KOPT-K1 (cell line): ENCODE results near the gene STAC.

Source experiments
- H3K27ac ChIP-seq: fragments of 200-600 bp; sonication (generic); 2 replicates; pipeline ENCODE4 v1.5.1; 2016; ENCODE audit warnings: antibody characterized with exemption, mild to moderate bottlenecking, low read depth, low read length; ENCODE audit not compliant: poor library complexity, severe bottlenecking
- H3K36me3 ChIP-seq: fragments of 200-600 bp; sonication (generic); 2 replicates; pipeline ENCODE4 v1.5.1; 2017; ENCODE audit warnings: antibody characterized with exemption, mild to moderate bottlenecking, low read length, moderate library complexity; ENCODE audit not compliant: insufficient read depth
- H3K9me3 ChIP-seq: fragments of 200-600 bp; sonication (generic); 2 replicates; pipeline ENCODE4 v1.5.1; 2017; ENCODE audit warnings: antibody characterized with exemption, low read length, mild to moderate bottlenecking; ENCODE audit not compliant: insufficient read depth, poor library complexity, severe bottlenecking

STAC gene

GRCh38 chr3:36380221-36381031 lies at the start of gene STAC:
Gene STAC, plus strand, starts transcription at chr3:36380504. Its CDS starts 140 bp downstream, at chr3:36380644.
- Histone ChIP-seq H3K36me3 (no peaks in the 10 kb centered on the region), H3K9me3 (no peaks in the 10 kb centered on the region), H3K27ac (no peak within 1 kb of the TSS)

- Histone ChIP-seq H3K36me3 (no peaks in the 10 kb centered on the region), H3K9me3 (no peaks in the 10 kb centered on the region), H3K27ac (no peak overlapping the region)
Observed at GRCh38 chr3:36332139-36332538, 48.2 kb upstream of the STAC start.

GRCh38 chr3:36362216-36362615 lies 18.1 kb upstream of the STAC start:
- no peaks in the 10 kb centered on the region for H3K9me3 ChIP-seq
- no peak overlapping the region for H3K27ac ChIP-seq
- no peaks in the 10 kb centered on the region for H3K36me3 ChIP-seq

- H3K36me3 ChIP-seq: no peaks in the 10 kb centered on the region
- H3K9me3 ChIP-seq: no peaks in the 10 kb centered on the region
- no peak overlapping the region for H3K27ac ChIP-seq
Observed at GRCh38 chr3:36362973-36363372, 17.3 kb upstream of the STAC start.

- Histone ChIP-seq H3K9me3 (no peaks in the 10 kb centered on the region), H3K27ac (no peak overlapping the region), H3K36me3 (no peaks in the 10 kb centered on the region)
Observed at GRCh38 chr3:36364260-36364659, 16.0 kb upstream of the STAC start.

GRCh38 chr3:36365829-36366228 lies 14.5 kb upstream of the STAC start:
- Histone ChIP-seq H3K36me3 (no peaks in the 10 kb centered on the region), H3K27ac (no peak overlapping the region), H3K9me3 (no peaks in the 10 kb centered on the region)

GRCh38 chr3:36366308-36366707 lies 14.0 kb upstream of the STAC start:
- Histone ChIP-seq H3K36me3 (no peaks in the 10 kb centered on the region), H3K27ac (no peak overlapping the region), H3K9me3 (no peaks in the 10 kb centered on the region)

- no peaks in the 10 kb centered on the region for H3K9me3 ChIP-seq
- H3K36me3 ChIP-seq: no peaks in the 10 kb centered on the region
- no peak overlapping the region for H3K27ac ChIP-seq
Observed at GRCh38 chr3:36367912-36368573, 12.3 kb upstream of the STAC start.

- no peaks in the 10 kb centered on the region for H3K36me3 ChIP-seq
- H3K9me3 ChIP-seq: no peaks in the 10 kb centered on the region
- H3K27ac ChIP-seq: no peak overlapping the region
Observed at GRCh38 chr3:36372534-36372935, 7.8 kb upstream of the STAC start.

- Histone ChIP-seq H3K9me3 (no peaks in the 10 kb centered on the region), H3K36me3 (no peaks in the 10 kb centered on the region), H3K27ac (no peak overlapping the region)
Observed at GRCh38 chr3:36373084-36373483, 7.2 kb upstream of the STAC start.

GRCh38 chr3:36373666-36374065 lies 6.6 kb upstream of the STAC start:
- Histone ChIP-seq H3K9me3 (no peaks in the 10 kb centered on the region), H3K36me3 (no peaks in the 10 kb centered on the region), H3K27ac (no peak overlapping the region)

- H3K27ac ChIP-seq: no peak overlapping the region
Observed at GRCh38 chr3:36379872-36380220, 458 bp upstream of the STAC start.

GRCh38 chr3:36381311-36381956 lies 1.1 kb downstream of the STAC start:
- H3K36me3 ChIP-seq: no peaks in the 10 kb centered on the region
- no peak overlapping the region for H3K27ac ChIP-seq
- no peaks in the 10 kb centered on the region for H3K9me3 ChIP-seq

More at GRCh38 chr3:36379872-36380220, 458 bp upstream of the STAC start:
- no peaks in the 10 kb centered on the region for H3K9me3 ChIP-seq
- no peaks in the 10 kb centered on the region for H3K36me3 ChIP-seq

- Histone ChIP-seq H3K36me3 (no peaks in the 10 kb centered on the region), H3K27ac (no peak overlapping the region)
Observed at GRCh38 chr3:36393563-36393962, 13.3 kb downstream of the STAC start.

GRCh38 chr3:36394176-36394575 lies 13.9 kb downstream of the STAC start:
- H3K36me3 ChIP-seq: no peaks in the 10 kb centered on the region
- H3K9me3 ChIP-seq: no peaks in the 10 kb centered on the region
- H3K27ac ChIP-seq: no peak overlapping the region

More at GRCh38 chr3:36393563-36393962, 13.3 kb downstream of the STAC start:
- H3K9me3 ChIP-seq: no peaks in the 10 kb centered on the region
